Measurements from ENCODE around the gene PLSCR5.

Gene PLSCR5

DNA sequence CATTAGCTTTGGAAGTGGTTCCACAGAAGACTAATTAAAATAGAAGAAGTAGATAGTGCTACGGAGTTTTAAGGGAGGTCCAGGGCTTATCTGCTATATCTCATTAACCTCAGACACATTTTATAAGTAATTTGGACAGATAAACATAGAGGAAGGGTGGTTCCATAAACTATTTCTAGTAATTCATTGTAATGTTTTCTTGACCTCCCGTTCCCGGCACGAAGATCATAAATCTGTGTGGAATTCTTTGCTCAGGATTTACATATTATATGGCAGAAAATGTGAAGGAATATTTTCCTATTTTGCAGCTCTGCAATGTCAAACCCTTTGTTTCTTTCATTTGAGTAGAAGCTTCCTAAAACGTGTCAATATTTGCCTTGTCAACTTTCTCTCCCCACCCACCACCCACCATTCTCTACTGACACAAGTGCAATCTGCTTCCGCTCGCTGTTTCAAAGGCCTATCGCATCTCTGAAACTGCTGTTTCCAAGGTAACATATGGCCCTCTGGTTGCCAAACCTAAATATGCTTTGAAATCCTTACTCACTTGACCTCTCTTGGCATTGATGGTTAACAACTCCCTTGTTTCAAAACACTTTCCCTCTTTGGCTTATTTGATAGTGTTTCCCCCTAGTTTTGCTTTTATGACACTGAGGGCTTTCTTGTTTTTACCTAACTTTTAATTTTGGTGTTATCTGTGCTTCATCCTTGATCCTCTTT lies 21.4 kb upstream of the PLSCR5 start:
- H3K4me1 ChIP-seq (ENCODE audit: control insufficient read depth, insufficient read depth, low read length, poor library complexity, severe bottlenecking): no peaks in the 10 kb centered on the region
- no peak overlapping the region for H3K4me3 ChIP-seq (ENCODE audit: extremely low read depth, insufficient read depth, low read length, poor library complexity, severe bottlenecking)
- no peaks in the 10 kb centered on the region for H3K9me3 ChIP-seq (ENCODE audit: control insufficient read depth, low read length)
- H3K27ac ChIP-seq (ENCODE audit: low read depth, low read length, severe bottlenecking): no peak overlapping the region
- 85 to 92% methylated on average over 4 of the region's 8 CpGs for WGBS, 2 experiments (ENCODE audit: insufficient coverage in 2 of 2)
- no peaks in the 10 kb centered on the region for H3K36me3 ChIP-seq (ENCODE audit: control insufficient read depth, insufficient read depth, low read length)

DNA sequence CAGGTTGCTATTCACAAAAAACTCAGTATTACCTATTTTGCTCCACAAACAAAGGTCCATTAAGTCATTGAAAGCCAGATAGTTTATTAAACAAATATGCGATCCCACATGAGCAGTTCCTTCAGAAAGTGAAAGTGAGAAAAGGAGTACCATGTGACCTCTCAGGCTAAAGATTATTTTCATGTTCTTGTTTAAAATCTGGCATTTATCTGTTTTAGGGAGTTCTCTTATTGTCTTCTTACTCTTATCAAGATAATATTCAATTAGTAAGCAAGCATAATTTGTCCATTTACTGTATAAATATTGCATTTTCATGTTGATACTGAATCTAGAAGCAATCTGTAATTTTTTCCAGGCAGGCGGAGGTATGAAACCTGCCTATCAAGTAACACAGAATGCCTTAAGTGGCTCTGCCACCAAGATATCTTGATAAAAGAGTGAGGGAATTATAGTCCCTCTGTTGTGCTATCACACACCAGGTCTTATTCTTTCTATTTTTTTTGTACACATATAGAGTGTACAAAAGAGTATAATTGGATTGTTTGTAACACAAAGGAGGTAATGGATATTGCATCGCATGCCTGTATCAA lies 20.1 kb upstream of the PLSCR5 start:
- H3K4me3 ChIP-seq (ENCODE audit: extremely low read depth, insufficient read depth, low read length, poor library complexity, severe bottlenecking): no peak overlapping the region
- no peak overlapping the region for H3K27ac ChIP-seq (ENCODE audit: low read depth, low read length, severe bottlenecking)
- 100% methylated on average over 1 of the region's 3 CpGs; no CpG with 5 or more reads in 1 of the 2 experiments for WGBS, 2 experiments (ENCODE audit: insufficient coverage in 2 of 2)
- H3K36me3 ChIP-seq (ENCODE audit: control insufficient read depth, insufficient read depth, low read length): no peaks in the 10 kb centered on the region
- no peaks in the 10 kb centered on the region for H3K4me1 ChIP-seq (ENCODE audit: control insufficient read depth, insufficient read depth, low read length, poor library complexity, severe bottlenecking)
- no peaks in the 10 kb centered on the region for H3K9me3 ChIP-seq (ENCODE audit: control insufficient read depth, low read length)

GRCh38 chr3:146621723-146622122 lies 16.6 kb upstream of the PLSCR5 start:
- Histone ChIP-seq H3K36me3 (ENCODE audit: control insufficient read depth, insufficient read depth, low read length) (no peaks in the 10 kb centered on the region), H3K4me1 (ENCODE audit: control insufficient read depth, insufficient read depth, low read length, poor library complexity, severe bottlenecking) (no peaks in the 10 kb centered on the region), H3K27ac (ENCODE audit: low read depth, low read length, severe bottlenecking) (no peak overlapping the region), H3K4me3 (ENCODE audit: extremely low read depth, insufficient read depth, low read length, poor library complexity, severe bottlenecking) (no peak overlapping the region), H3K9me3 (ENCODE audit: control insufficient read depth, low read length) (no peaks in the 10 kb centered on the region)

- H3K36me3 ChIP-seq (ENCODE audit: control insufficient read depth, insufficient read depth, low read length): no peaks in the 10 kb centered on the region
- WGBS, 2 experiments (ENCODE audit: insufficient coverage in 2 of 2): 50% methylated on average over 1 of the region's 2 CpGs; no CpG with 5 or more reads in 1 of the 2 experiments
- H3K9me3 ChIP-seq (ENCODE audit: control insufficient read depth, low read length): no peaks in the 10 kb centered on the region
- no peaks in the 10 kb centered on the region for H3K4me1 ChIP-seq (ENCODE audit: control insufficient read depth, insufficient read depth, low read length, poor library complexity, severe bottlenecking)
- H3K27ac ChIP-seq (ENCODE audit: low read depth, low read length, severe bottlenecking): no peak overlapping the region
- no peak overlapping the region for H3K4me3 ChIP-seq (ENCODE audit: extremely low read depth, insufficient read depth, low read length, poor library complexity, severe bottlenecking)
Measured at GRCh38 chr3:146612015-146612414, 6.9 kb upstream of the PLSCR5 start.

DNA sequence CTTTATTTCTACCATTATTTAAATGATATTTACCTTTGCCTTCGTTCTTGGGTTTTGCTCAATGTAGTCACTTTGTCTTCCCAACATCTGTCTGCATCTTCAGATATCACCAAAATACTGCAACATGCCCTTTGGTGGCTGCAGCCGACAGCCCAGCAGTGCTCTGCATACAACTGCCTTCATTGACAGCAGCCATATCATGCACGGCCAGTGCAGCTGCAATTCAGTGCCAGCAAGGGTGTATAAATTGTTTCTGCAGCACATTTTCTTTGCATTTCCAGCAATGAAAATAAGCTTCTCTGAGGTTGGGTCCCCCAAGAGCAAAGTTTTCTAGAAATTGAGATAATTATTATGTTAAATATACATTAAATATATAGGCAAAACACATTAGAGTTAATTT lies 6.0 kb upstream of the PLSCR5 start:
- Histone ChIP-seq H3K4me3 (ENCODE audit: extremely low read depth, insufficient read depth, low read length, poor library complexity, severe bottlenecking) (no peak overlapping the region), H3K27ac (ENCODE audit: low read depth, low read length, severe bottlenecking) (no peak overlapping the region), H3K9me3 (ENCODE audit: control insufficient read depth, low read length) (no peaks in the 10 kb centered on the region), H3K36me3 (ENCODE audit: control insufficient read depth, insufficient read depth, low read length) (no peaks in the 10 kb centered on the region), H3K4me1 (ENCODE audit: control insufficient read depth, insufficient read depth, low read length, poor library complexity, severe bottlenecking) (no peaks in the 10 kb centered on the region)
- 85 to 92% methylated on average over 2 to 3 of the region's 3 CpGs for WGBS, 2 experiments (ENCODE audit: insufficient coverage in 2 of 2)

DNA sequence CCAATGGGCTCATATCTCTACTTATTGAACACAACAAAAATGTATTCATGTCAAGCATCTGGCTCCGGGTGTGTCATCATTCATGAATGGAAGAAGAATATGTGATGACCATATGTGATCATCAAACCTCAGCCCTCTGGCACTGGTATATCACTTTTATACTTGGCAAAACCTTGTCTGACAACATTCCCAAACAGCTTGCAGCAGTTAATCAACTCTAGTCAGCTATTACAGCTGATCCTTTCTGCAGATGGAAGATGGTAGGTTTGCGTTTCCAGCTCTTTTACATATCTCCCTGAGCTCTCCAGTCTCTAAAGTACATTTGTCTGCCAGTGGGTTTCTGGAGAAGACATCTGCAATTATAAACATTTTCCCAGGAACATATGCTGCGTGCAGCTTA lies 6.6 kb downstream of the PLSCR5 start:
- Histone ChIP-seq H3K4me3 (ENCODE audit: extremely low read depth, insufficient read depth, low read length, poor library complexity, severe bottlenecking) (no peak overlapping the region), H3K27ac (ENCODE audit: low read depth, low read length, severe bottlenecking) (no peak overlapping the region), H3K4me1 (ENCODE audit: control insufficient read depth, insufficient read depth, low read length, poor library complexity, severe bottlenecking) (no peaks in the 10 kb centered on the region), H3K9me3 (ENCODE audit: control insufficient read depth, low read length) (no peaks in the 10 kb centered on the region), H3K36me3 (ENCODE audit: control insufficient read depth, insufficient read depth, low read length) (no peaks in the 10 kb centered on the region)
- 88 to 100% methylated on average over 1 of the region's 3 CpGs for WGBS, 2 experiments (ENCODE audit: insufficient coverage in 2 of 2)

DNA sequence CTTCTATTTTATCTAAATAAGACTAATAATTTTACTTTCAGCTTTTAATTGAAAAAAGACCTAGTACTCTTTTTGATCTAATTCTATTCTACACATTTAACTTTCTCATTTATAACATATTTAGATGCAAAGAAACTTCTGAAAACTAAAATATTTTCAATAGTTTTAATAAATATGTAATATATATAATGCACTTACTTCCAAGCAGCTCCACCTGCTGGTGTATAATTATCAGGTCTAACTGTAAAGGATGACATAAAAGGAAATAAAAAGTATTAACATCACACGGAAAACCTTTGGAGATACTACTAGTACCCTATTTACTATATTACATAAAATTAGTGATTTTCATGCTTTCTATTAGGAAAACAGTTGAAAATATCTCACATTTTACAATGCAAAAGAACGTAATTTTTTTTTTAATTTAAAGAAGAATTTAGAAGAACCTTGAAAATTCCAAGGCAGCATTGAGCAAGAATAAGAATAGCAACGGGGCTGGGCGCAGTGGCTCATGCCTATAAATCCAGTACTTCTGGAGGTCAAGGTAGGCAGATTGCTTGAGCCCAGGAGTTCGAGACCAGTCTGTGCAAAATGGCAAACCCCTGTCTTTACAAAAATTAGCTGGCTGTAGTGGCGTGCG lies 10.2 kb downstream of the PLSCR5 start:
- H3K4me1 ChIP-seq (ENCODE audit: control insufficient read depth, insufficient read depth, low read length, poor library complexity, severe bottlenecking): no peaks in the 10 kb centered on the region
- H3K36me3 ChIP-seq (ENCODE audit: control insufficient read depth, insufficient read depth, low read length): no peaks in the 10 kb centered on the region
- H3K4me3 ChIP-seq (ENCODE audit: extremely low read depth, insufficient read depth, low read length, poor library complexity, severe bottlenecking): no peak overlapping the region
- H3K27ac ChIP-seq (ENCODE audit: low read depth, low read length, severe bottlenecking): no peak overlapping the region
- no peaks in the 10 kb centered on the region for H3K9me3 ChIP-seq (ENCODE audit: control insufficient read depth, low read length)
- 91 to 95% methylated on average over 3 to 5 of the region's 7 CpGs for WGBS, 2 experiments (ENCODE audit: insufficient coverage in 2 of 2)

- no peaks in the 10 kb centered on the region for H3K4me1 ChIP-seq (ENCODE audit: control insufficient read depth, insufficient read depth, low read length, poor library complexity, severe bottlenecking)
- no peaks in the 10 kb centered on the region for H3K36me3 ChIP-seq (ENCODE audit: control insufficient read depth, insufficient read depth, low read length)
- no peak overlapping the region for H3K27ac ChIP-seq (ENCODE audit: low read depth, low read length, severe bottlenecking)
- no peak overlapping the region for H3K4me3 ChIP-seq (ENCODE audit: extremely low read depth, insufficient read depth, low read length, poor library complexity, severe bottlenecking)
- H3K9me3 ChIP-seq (ENCODE audit: control insufficient read depth, low read length): no peaks in the 10 kb centered on the region
- 40 to 81% methylated on average over 1 to 2 of the region's 3 CpGs for WGBS, 2 experiments (ENCODE audit: insufficient coverage in 2 of 2)
Measured at GRCh38 chr3:146593776-146594175, 11.4 kb downstream of the PLSCR5 start.

- no peaks in the 10 kb centered on the region for H3K36me3 ChIP-seq (ENCODE audit: control insufficient read depth, insufficient read depth, low read length)
- H3K4me3 ChIP-seq (ENCODE audit: extremely low read depth, insufficient read depth, low read length, poor library complexity, severe bottlenecking): no peak overlapping the region
- no peaks in the 10 kb centered on the region for H3K9me3 ChIP-seq (ENCODE audit: control insufficient read depth, low read length)
- no peak overlapping the region for H3K27ac ChIP-seq (ENCODE audit: low read depth, low read length, severe bottlenecking)
- WGBS, 2 experiments (ENCODE audit: insufficient coverage in 2 of 2): 100% methylated on average over 1 of the region's 2 CpGs; no CpG with 5 or more reads in 1 of the 2 experiments
- H3K4me1 ChIP-seq (ENCODE audit: control insufficient read depth, insufficient read depth, low read length, poor library complexity, severe bottlenecking): no peaks in the 10 kb centered on the region
Measured at GRCh38 chr3:146590521-146590920, 14.6 kb downstream of the PLSCR5 start.

GRCh38 chr3:146589899-146590508 lies 15.1 kb downstream of the PLSCR5 start:
- H3K9me3 ChIP-seq (ENCODE audit: control insufficient read depth, low read length): no peaks in the 10 kb centered on the region
- H3K36me3 ChIP-seq (ENCODE audit: control insufficient read depth, insufficient read depth, low read length): no peaks in the 10 kb centered on the region
- no CpG with 5 or more reads among the region's 1 CpG for WGBS, 2 experiments (ENCODE audit: insufficient coverage in 2 of 2)
- no peak overlapping the region for H3K27ac ChIP-seq (ENCODE audit: low read depth, low read length, severe bottlenecking)
- H3K4me3 ChIP-seq (ENCODE audit: extremely low read depth, insufficient read depth, low read length, poor library complexity, severe bottlenecking): no peak overlapping the region
- H3K4me1 ChIP-seq (ENCODE audit: control insufficient read depth, insufficient read depth, low read length, poor library complexity, severe bottlenecking): no peaks in the 10 kb centered on the region

DNA sequence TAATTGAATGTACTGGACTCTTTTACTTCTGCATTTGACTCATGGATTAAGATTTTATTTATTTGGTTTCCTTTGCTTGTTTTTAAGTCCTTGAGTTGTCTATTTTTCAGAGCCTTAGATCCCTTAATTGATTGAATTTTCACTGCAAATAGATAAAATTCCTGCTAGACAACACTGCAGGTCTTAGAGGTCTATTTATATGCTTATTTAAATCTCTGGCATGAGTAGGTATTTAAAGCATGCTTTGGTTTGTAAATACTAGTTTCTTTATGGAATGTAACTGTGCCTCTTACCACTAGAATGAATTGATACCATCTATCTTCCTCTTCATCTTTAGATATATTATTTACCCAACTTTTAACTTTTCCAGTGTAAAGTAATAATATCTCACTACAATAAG lies 20.0 kb downstream of the PLSCR5 start:
- Histone ChIP-seq H3K4me1 (ENCODE audit: control insufficient read depth, insufficient read depth, low read length, poor library complexity, severe bottlenecking) (peaks cover 4% of the 10 kb centered on the region), H3K27ac (ENCODE audit: low read depth, low read length, severe bottlenecking) (no peak overlapping the region), H3K4me3 (ENCODE audit: extremely low read depth, insufficient read depth, low read length, poor library complexity, severe bottlenecking) (no peak overlapping the region), H3K9me3 (ENCODE audit: control insufficient read depth, low read length) (peaks cover 15% of the 10 kb centered on the region), H3K36me3 (ENCODE audit: control insufficient read depth, insufficient read depth, low read length) (no peaks in the 10 kb centered on the region)

Data from mesodermal cell (in vitro differentiated cells).